ENCODE data around the gene PRKCH.

- TF ChIP-seq CTCF (IDR thresholded peaks at IDR 0.05; ENCODE audit: borderline replicate concordance, extremely low read depth, low read length, poor library complexity, severe bottlenecking) (no peak), EZH2 (IDR thresholded peaks at IDR 0.05; ENCODE audit: borderline replicate concordance, low read depth, low read length, severe bottlenecking) (no peak)
Measured at GRCh38 chr14:61543946-61544345, 222.6 kb downstream of the PRKCH start.
